Measurements from ENCODE around the gene HEATR9.

Gene HEATR9

DNA sequence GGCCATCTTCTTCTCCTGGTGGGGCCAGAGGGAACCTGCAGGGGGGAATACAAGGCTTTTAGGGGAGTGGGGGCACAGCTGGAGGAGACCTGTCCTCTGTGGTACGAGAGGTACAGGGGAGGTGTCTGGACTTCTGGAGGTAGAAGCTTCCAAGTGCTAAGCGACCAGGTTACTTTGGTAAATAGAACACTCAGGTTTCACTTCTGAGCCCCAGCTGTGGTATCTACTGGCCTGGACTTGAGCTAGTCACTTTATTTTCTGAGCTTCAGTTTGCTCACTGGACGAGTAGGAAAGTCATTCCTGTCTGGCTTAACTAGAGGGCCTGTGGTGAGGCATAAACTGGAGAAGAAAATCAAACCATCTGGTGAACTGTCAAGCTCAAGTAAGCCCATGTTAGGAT is at the start of gene HEATR9:
Gene HEATR9, minus strand, starts transcription at position 155 of the 400 bp plus-strand sequence. Its CDS starts 149 bp downstream, at position 6.
- no peaks in the 10 kb centered on the region for H3K27me3 Mint-ChIP-seq
- H3K27ac Mint-ChIP-seq: no peak within 1 kb of the TSS
- no peaks in the 10 kb centered on the region for H3K9me3 Mint-ChIP-seq
- no peak within 1 kb of the TSS for H3K4me3 Mint-ChIP-seq
- no peaks in the 10 kb centered on the region for H3K36me3 Mint-ChIP-seq
- DNase-seq (ENCODE audit: low spot score in 2 of 2): no peak
- peaks cover 3% of the 10 kb centered on the region for H3K4me1 Mint-ChIP-seq
- ATAC-seq (ENCODE audit: low read depth): no peak

DNA sequence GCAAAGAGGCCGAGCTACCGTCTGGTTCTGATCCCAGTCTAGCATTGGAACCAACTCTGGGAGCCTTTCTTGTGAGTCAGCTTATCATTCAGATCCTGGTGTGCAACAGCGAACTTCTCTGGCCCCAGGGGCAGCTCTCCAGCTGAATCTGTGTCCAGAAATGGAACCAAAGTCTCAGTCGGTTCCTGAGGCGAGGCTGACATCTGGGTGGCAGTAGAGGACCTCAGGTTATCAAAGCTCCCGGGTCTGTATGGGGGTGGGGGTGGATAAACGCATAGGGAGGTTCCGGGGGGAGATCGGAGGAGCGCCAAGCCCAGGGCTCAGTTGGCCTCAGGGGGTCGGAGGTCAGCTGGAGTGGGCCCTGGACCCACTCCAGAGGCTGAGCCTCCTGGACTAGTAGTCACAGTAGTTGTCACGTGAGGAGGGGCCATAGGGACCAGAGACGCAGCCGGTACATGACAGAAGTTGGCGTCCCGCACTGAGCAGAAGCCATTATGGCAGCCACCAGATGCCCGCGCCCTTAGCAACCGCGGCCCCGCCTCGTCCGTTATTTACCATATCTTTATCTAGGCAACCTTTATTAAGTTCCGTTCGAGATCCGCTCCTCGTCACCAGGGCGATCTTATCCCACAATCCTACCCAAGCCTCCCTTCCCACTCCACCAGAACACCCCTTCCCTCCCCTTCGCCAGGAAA is 49.0 kb upstream of the HEATR9 start:
- H3K27me3 Mint-ChIP-seq: no peaks in the 10 kb centered on the region
- H3K27ac Mint-ChIP-seq: no peak overlapping the region
- H3K9me3 Mint-ChIP-seq: no peaks in the 10 kb centered on the region
- H3K4me3 Mint-ChIP-seq: no peak overlapping the region
- no peaks in the 10 kb centered on the region for H3K36me3 Mint-ChIP-seq
- ATAC-seq (ENCODE audit: low read depth) (no peak), DNase-seq (ENCODE audit: low spot score in 2 of 2) (no peak)
- H3K4me1 Mint-ChIP-seq: no peaks in the 10 kb centered on the region

DNA sequence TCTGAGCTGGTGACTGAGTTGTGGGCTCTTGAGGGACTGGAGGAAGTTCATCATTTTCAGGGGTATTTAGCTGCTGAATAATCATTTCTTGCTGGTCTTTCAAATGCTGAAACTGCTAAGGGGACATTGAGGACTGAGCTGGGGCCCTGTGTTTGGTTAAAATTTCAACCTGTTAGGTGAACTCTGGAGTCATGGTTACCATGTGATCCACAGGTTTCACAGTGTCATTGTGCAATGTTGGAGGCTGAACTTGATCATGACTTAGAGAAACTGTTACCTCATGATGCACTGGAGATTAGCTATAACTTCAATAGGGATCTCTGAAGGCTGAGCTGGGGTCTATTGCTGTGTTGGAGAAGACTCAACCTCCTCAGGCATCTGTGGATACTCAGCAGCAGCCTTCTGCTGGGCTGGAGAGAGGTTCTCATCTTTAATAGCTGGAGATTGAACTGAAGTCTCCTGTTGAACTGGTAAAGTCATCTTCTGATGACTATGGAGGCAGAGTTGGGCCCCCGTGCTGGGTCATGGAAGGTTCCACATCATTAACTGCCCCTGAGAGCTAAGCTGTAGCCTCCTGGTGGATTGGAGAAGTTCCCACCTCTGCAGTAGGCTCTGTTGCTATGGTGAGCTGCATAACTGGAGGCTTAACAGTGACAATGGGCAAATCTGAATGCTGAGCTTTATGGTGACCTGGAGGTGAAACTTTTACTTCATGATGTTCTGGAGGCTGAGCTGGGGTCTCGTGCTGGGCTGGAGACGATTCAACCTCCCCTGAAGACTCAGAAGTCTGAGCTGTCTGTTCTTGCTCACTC is 46.7 kb upstream of the HEATR9 start:
- H3K36me3 Mint-ChIP-seq: no peaks in the 10 kb centered on the region
- no peak overlapping the region for H3K4me3 Mint-ChIP-seq
- H3K9me3 Mint-ChIP-seq: no peaks in the 10 kb centered on the region
- no peaks in the 10 kb centered on the region for H3K27me3 Mint-ChIP-seq
- H3K4me1 Mint-ChIP-seq: no peaks in the 10 kb centered on the region
- DNase-seq (ENCODE audit: low spot score in 2 of 2) (no peak), ATAC-seq (ENCODE audit: low read depth) (no peak)
- H3K27ac Mint-ChIP-seq: no peak overlapping the region

- Mint-ChIP-seq H3K27me3 (no peaks in the 10 kb centered on the region), H3K4me1 (no peaks in the 10 kb centered on the region), H3K36me3 (no peaks in the 10 kb centered on the region), H3K27ac (no peak overlapping the region), H3K4me3 (no peak overlapping the region), H3K9me3 (no peaks in the 10 kb centered on the region)
- DNase-seq (ENCODE audit: low spot score in 2 of 2) (no peak), ATAC-seq (ENCODE audit: low read depth) (no peak)
Observed at GRCh38 chr17:35914354-35914753, 45.7 kb upstream of the HEATR9 start.

- Mint-ChIP-seq H3K4me3 (no peak overlapping the region), H3K9me3 (no peaks in the 10 kb centered on the region), H3K4me1 (no peaks in the 10 kb centered on the region), H3K27ac (no peak overlapping the region), H3K27me3 (no peaks in the 10 kb centered on the region), H3K36me3 (no peaks in the 10 kb centered on the region)
- DNase-seq (ENCODE audit: low spot score in 2 of 2) (no peak), ATAC-seq (ENCODE audit: low read depth) (no peak)
Observed at GRCh38 chr17:35913609-35914008, 44.9 kb upstream of the HEATR9 start.

- Mint-ChIP-seq H3K4me1 (no peaks in the 10 kb centered on the region), H3K36me3 (no peaks in the 10 kb centered on the region), H3K9me3 (no peaks in the 10 kb centered on the region), H3K4me3 (no peak overlapping the region), H3K27me3 (no peaks in the 10 kb centered on the region), H3K27ac (no peak overlapping the region)
- DNase-seq (ENCODE audit: low spot score in 2 of 2): no peak
- no peak for ATAC-seq (ENCODE audit: low read depth)
Observed at GRCh38 chr17:35912942-35913341, 44.3 kb upstream of the HEATR9 start.

GRCh38 chr17:35912339-35912912 is 43.7 kb upstream of the HEATR9 start:
- DNase-seq (ENCODE audit: low spot score in 2 of 2): no peak
- no peaks in the 10 kb centered on the region for H3K9me3 Mint-ChIP-seq
- no peaks in the 10 kb centered on the region for H3K36me3 Mint-ChIP-seq
- H3K4me3 Mint-ChIP-seq: no peak overlapping the region
- no peaks in the 10 kb centered on the region for H3K27me3 Mint-ChIP-seq
- no peaks in the 10 kb centered on the region for H3K4me1 Mint-ChIP-seq
- no peak overlapping the region for H3K27ac Mint-ChIP-seq
- ATAC-seq (ENCODE audit: low read depth): no peak

- Mint-ChIP-seq H3K4me1 (no peaks in the 10 kb centered on the region), H3K36me3 (no peaks in the 10 kb centered on the region), H3K27me3 (no peaks in the 10 kb centered on the region), H3K27ac (no peak overlapping the region), H3K9me3 (no peaks in the 10 kb centered on the region), H3K4me3 (no peak overlapping the region)
- ATAC-seq (ENCODE audit: low read depth) (no peak), DNase-seq (ENCODE audit: low spot score in 2 of 2) (no peak)
Observed at GRCh38 chr17:35909408-35909807, 40.7 kb upstream of the HEATR9 start.

GRCh38 chr17:35907691-35908090 is 39.0 kb upstream of the HEATR9 start:
- Mint-ChIP-seq H3K4me1 (no peaks in the 10 kb centered on the region), H3K27me3 (no peaks in the 10 kb centered on the region), H3K4me3 (no peak overlapping the region), H3K36me3 (no peaks in the 10 kb centered on the region), H3K9me3 (no peaks in the 10 kb centered on the region), H3K27ac (no peak overlapping the region)
- DNase-seq (ENCODE audit: low spot score in 2 of 2) (no peak), ATAC-seq (ENCODE audit: low read depth) (no peak)

DNA sequence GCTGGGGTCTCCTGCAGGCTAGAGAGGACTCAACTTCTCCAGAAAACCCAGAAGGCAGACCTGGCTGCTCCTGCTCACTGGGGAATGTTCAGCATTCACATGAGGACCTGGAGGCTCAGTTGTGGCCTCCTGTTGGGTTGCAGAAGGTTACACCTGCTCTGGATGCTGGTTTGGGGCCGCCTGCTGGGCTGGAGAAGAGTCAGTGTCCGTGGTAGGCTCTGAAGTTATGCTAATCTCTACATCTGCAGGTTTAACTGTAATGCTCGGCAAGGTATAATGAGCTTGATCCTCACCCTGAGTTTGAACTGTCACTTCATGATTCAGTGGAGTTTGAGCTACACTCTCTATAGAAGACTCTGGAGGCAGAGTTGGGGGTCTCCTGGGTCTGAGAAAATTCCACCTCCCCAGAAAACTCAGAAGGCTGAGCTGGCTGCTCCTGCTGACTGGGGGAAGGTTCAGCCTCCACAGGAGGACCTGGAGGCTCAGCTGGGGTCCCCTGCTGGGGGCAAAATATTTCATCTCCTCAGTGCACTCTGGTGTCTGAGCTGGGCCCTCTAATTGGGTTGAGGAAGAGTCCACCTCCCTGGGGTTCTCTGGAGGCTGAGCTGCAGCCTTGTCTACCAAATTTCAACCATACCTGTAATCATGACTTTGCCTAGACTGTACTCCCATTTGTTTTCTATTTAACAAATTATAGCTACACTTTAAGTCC is 38.4 kb upstream of the HEATR9 start:
- no peak for ATAC-seq (ENCODE audit: low read depth)
- H3K36me3 Mint-ChIP-seq: no peaks in the 10 kb centered on the region
- no peak overlapping the region for H3K27ac Mint-ChIP-seq
- H3K4me1 Mint-ChIP-seq: no peaks in the 10 kb centered on the region
- H3K9me3 Mint-ChIP-seq: no peaks in the 10 kb centered on the region
- DNase-seq (ENCODE audit: low spot score in 2 of 2): no peak
- no peaks in the 10 kb centered on the region for H3K27me3 Mint-ChIP-seq
- H3K4me3 Mint-ChIP-seq: no peak overlapping the region

GRCh38 chr17:35906191-35906925 is 37.7 kb upstream of the HEATR9 start:
- DNase-seq (ENCODE audit: low spot score in 2 of 2) (no peak), ATAC-seq (ENCODE audit: low read depth) (no peak)
- Mint-ChIP-seq H3K36me3 (no peaks in the 10 kb centered on the region), H3K4me1 (no peaks in the 10 kb centered on the region), H3K27ac (no peak overlapping the region), H3K9me3 (no peaks in the 10 kb centered on the region), H3K4me3 (no peak overlapping the region), H3K27me3 (no peaks in the 10 kb centered on the region)

GRCh38 chr17:35903451-35903850 is 34.8 kb upstream of the HEATR9 start:
- no peak for DNase-seq (ENCODE audit: low spot score in 2 of 2)
- no peak overlapping the region for H3K4me3 Mint-ChIP-seq
- H3K36me3 Mint-ChIP-seq: no peaks in the 10 kb centered on the region
- H3K27me3 Mint-ChIP-seq: peaks cover 5% of the 10 kb centered on the region
- no peaks in the 10 kb centered on the region for H3K4me1 Mint-ChIP-seq
- H3K9me3 Mint-ChIP-seq: no peaks in the 10 kb centered on the region
- H3K27ac Mint-ChIP-seq: no peak overlapping the region
- ATAC-seq (ENCODE audit: low read depth): no peak

- H3K4me3 Mint-ChIP-seq: no peak overlapping the region
- H3K4me1 Mint-ChIP-seq: no peaks in the 10 kb centered on the region
- no peak overlapping the region for H3K27ac Mint-ChIP-seq
- H3K36me3 Mint-ChIP-seq: no peaks in the 10 kb centered on the region
- peaks cover 5% of the 10 kb centered on the region for H3K27me3 Mint-ChIP-seq
- ATAC-seq (ENCODE audit: low read depth) (no peak), DNase-seq (ENCODE audit: low spot score in 2 of 2) (no peak)
- no peaks in the 10 kb centered on the region for H3K9me3 Mint-ChIP-seq
Observed at GRCh38 chr17:35901631-35902175, 33.0 kb upstream of the HEATR9 start.

All from memory B cell (primary cell).